Occipital lobe (tissue), 2 donors: ENCODE measurements around the gene ARHGEF6. TPM values are rescaled to one million over a fixed set of nuclear protein-coding genes. Genes with fewer than 3 reads are reported as not detected.
"Not testable (repeated sequence)": the region's sequence is repeated elsewhere in the genome, so short reads cannot be mapped to it uniquely, and the experiment has no call there.

Experiments
- DNase-seq: peaks from one replicate; lab custom pipeline; 2025; lab: John Stamatoyannopoulos, UW
- total RNA-seq: library from RNA; depleted of rRNA; stranded (reverse); fragments of >200 nt; gene quantifications from one replicate; pipeline ENCODE4 v1.2.3, GENCODE V29; 2014

Gene ARHGEF6
- total RNA-seq, 1 donor from 2014 or later = 23.1 TPM

DNA sequence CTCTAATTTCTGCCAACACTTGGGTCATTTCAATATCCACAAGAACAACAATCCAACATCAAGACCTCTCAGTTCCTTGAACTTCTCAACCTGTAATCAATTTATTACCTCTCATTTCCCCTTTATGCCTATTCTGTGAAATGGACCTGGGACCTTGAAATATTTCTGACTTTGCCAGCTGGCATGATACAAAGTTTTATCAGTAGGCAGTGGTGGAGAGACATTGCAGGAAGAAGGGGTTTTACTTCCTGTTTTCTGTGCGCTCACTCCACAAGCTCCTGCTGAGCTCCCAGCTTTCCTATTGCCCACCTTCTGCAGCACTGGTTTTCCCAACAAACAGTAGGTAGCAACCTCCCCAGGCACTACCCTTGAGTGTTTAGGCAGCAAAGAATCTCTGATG is 3.5 kb upstream of the ARHGEF6 start:
- no peak for DNase-seq

GRCh38 chrX:136783159-136783558 is 2.4 kb upstream of the ARHGEF6 start:
- DNase-seq = no peak

DNA sequence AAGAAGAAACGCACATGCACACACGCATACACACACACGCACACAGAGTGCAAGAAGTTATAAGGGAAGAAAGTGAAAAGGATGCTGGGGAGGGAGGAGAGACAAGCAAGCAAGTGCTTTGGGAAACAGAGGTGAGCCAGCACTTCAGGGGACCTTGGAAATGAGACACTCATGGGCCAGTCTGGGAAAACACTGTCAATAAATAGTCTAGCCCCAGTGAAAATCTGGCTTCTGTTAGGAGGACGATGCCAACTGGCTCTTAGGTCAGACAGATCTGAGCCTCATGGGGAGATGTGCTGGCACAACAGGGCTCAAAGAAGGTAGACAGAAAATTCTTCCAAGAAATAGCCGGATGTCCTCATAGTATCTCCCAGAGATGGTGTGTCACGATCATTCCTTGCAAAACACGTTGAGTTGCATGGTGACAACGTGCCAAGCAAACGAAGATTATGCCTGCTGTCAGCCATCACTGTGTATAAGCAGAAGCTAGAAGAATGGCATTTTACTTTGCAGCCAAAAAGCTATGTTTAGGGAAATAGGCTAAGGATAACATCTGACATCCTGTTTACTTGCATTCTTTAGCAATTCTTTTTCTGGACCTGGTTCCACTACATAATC is 557 bp upstream of the ARHGEF6 start:
- no peak for DNase-seq

GRCh38 chrX:136780241-136780640 is 491 bp downstream of the ARHGEF6 start:
- no peak for DNase-seq

DNA sequence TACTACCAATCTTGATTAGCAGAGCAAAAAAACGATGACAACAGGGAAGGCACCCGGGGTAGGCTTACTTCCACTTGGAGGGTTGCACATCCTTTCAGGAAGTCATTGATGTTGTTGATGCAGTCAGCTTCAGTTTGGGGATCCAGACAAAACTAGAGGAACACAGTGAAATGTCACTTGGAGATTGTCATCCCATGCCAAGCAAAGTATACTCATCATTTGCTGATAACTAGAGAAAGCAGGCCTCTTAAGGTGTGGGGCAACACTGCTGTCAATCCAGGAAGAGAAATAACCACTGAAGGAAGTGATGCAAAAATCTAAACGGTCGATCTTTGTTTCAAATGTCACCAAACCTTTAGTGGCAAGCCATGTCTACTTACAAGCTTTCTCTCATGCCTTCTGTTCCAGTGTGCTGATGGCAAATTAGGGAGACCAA is 1.4 kb downstream of the ARHGEF6 start:
- no peak for DNase-seq

DNA sequence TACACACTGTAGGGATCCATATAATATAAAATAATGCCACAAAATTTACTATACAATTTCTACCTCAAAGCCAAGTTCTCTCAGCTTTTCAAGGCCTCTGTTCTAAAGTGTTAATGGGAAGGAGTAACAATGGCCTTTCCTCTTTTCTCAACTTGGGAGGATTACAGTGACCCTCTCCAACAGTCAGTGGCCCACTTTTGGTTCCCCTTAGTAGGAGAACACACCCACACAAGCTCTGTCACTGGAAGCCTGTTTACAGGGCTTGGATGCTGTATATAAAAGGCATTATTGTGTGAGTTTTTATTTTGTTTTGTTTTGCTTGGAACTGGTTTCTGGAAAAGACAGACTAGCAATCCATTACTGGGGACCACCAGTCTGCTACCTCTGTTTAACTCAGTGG is 1.8 kb downstream of the ARHGEF6 start:
- DNase-seq = no peak

DNA sequence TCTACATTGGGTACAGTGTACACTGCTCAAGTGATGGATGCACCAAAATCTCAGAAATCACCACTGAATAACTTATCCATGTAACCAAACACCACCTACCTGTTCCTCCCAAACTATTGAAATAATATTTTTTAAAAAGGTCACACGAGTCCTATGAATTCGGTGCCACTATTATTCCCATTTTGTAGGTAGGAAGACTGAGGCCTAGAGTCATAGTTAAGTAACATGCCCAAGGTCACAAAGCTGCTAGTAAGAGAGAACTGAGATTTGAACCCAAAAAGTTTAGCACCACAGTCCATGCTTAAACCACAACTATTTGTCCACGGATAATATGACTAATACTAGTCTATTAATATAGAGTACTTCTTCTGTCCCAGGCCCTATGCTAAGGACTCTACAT is 2.7 kb downstream of the ARHGEF6 start:
- no peak for DNase-seq

- no peak for DNase-seq
Observed at GRCh38 chrX:136773648-136774047, 7.1 kb downstream of the ARHGEF6 start.

DNA sequence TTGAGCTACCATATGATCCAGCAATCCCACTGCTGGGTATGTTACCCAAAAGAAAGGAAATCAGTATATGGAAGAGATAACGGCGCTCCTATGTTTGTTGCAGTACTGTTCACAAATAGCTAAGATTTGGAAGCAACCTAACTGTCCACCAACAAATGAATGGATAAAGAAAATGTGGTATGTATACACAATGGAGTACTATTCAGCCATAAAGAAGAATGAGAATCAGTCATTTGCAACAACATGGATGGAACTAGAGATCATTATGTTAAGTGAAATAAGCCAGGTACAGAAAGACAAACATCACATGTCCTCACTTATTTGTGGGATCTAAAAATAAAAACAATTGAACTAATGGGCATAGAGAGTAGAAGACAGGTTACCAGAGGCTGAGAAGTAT is 8.9 kb downstream of the ARHGEF6 start:
- DNase-seq = not testable (repeated sequence)

- DNase-seq = no peak
Observed at GRCh38 chrX:136768469-136769084, 12.2 kb downstream of the ARHGEF6 start.

- peak; percentile 29 for DNase-seq
Observed at GRCh38 chrX:136767104-136767941, 13.4 kb downstream of the ARHGEF6 start.

GRCh38 chrX:136766785-136767103 is 14.0 kb downstream of the ARHGEF6 start:
- no peak for DNase-seq

DNA sequence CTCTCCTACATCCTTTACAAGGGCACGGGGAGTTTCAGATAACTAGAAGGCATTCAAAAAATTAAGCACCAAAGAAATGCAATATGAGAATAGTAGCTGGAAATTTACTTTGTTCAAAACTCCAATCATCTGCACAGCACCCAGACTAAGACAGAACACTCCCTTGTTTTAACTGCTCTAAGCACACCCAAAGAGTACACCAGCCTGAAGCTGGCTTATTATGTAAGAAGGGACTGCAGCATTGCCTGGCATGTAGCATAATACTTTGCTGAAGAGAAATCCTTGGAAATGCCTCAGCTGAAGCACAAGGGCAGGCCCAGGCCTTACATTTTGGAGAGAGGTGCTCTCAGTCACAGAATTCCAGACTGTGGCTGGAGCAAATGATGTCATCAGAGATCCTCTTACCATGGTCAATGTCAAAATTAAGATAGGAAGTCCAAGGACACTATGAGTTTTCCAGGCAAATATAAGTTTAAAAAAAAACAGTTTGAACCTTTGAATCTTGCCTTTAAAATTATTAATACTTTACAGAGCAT is 14.8 kb downstream of the ARHGEF6 start:
- peak; percentile 5 for DNase-seq

- DNase-seq = no peak
Observed at GRCh38 chrX:136764206-136764605, 16.5 kb downstream of the ARHGEF6 start.

DNA sequence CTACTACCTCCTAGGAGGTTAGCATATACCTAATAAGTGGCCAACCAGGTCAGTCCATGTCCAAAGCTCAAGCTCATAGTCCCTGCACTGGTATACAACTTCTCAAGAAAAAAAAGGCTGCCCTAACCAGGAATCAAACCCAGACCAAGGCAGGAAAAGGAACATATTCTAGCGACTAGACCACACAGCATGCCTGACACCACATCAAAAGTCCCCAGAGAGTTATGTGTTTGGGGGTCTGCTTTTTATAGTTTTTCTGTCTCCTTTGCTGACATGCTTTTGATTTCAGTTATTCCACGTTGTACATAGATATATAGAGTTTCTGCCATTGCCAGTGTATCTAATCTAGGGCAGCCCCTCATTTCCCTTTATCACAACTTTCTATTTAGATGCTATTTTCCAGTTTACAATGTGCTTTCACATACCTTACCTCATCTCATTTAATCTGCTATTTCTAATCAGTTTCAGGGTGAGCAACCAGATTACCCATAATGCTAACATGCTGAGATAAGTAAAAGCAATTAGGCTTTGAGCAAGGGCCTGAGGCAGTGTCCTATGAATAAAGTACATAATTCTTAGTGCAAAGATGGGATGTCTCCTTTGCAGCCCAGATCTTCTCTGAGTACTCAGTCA is 17.8 kb downstream of the ARHGEF6 start:
- no peak for DNase-seq

DNA sequence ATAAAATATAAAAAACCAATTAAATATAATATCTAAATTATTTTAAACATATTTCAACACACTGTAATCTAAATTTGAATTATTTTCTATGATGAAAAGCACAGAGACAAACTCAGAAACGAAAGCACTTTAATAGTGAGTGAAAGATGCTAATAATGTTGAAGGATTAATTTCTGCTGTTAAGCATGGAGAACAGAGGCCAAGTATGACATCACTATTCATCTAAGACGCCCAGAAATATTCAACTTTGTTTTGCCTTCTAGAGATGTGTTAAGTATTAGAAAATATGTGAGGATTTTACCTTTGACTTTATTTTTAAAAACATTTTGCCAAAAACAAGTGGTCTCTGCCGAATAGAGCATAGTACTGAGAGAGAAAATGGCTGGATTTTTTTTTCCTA is 19.3 kb downstream of the ARHGEF6 start:
- DNase-seq = no peak

DNA sequence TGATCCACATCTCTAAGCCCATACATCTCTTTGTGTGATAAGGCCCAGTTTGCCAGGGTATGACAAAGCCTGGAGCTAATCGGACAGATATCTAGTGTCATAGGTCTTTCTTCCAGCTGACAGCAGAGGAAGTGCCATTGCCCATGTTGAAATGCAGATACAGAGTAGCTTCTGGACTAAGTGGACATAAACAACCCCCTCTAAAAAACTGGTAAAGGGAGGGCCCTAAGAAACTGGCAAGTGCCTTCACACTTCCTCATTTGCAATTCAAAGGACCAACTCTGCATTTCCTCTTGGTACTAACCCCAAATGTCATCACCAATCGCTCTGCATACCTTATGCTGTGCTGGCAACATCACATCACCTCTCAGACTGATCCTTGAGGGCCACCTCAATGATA is 20.8 kb downstream of the ARHGEF6 start:
- DNase-seq = no peak

GRCh38 chrX:136755411-136755810 is 25.3 kb downstream of the ARHGEF6 start:
- DNase-seq = no peak

- DNase-seq = no peak
Observed at GRCh38 chrX:136754651-136755050, 26.1 kb downstream of the ARHGEF6 start.

DNA sequence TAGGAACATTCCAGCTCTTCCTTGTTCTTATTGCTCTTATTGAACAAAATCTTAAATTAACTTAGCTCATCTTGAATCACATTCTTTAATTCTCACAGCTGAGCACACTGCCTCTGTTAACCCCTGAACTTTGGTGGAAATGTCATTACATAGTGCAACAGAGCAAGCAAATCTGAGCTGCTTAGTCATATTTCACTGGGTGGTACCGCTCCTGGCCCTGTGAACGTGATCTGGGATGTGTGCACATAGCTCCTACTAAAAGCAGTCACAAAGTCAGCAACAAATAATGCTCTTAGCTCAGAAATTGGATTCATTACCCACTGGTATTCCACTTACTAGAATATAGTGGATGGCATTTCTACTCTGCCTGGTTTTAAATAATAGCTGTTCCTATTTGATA is 27.9 kb downstream of the ARHGEF6 start:
- no peak for DNase-seq

- no peak for DNase-seq
Observed at GRCh38 chrX:136752346-136752745, 28.4 kb downstream of the ARHGEF6 start.

- DNase-seq = no peak
Observed at GRCh38 chrX:136750364-136750763, 30.4 kb downstream of the ARHGEF6 start.
